ENCODE data around the gene ABCA9.
"Not testable (repeated sequence)": the region's sequence is repeated elsewhere in the genome, so short reads cannot be mapped to it uniquely, and the experiment has no call there.

The ABCA9 gene

DNA sequence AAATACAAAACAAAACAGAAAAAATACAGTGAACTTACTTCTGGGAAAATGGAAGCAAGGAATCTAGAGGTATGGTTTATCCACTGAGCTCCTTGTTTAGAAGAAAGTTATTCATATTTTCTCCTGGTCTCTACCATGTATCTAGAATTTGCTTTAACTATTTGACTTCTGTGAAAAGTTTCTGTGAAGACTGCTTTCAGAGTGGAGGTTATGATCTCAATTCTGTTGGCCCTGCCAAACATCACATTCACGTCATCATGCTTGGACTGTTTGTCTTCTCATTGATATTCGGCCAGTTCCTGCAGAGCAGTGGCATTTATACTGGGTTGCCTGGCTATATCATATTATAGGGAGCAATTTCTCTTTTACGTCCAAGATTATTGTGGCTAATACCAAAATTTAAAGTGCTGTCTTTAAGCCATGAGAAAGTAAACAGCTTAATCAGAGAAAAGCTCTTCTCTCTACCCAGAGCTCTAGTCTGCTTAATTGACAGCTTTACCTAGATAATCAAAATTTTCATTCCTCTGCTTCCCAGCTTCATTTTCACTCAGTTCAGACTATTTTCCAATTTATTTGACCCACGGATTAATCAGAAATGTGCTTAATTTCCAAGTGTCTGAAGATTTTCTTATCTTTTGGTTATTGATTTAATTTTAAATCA, 105.4 kb downstream of the ABCA9 start, which contains the start of gene ABCA8:
Gene ABCA8 (minus strand): TSS at position 212 of the 661 bp plus-strand sequence. CDS start 13,358 bp downstream, outside the sequence.
- DNase-seq (ENCODE audit: low spot score): no peak

GRCh38 chr17:68954146-68954896, 106.4 kb downstream of the ABCA9 start:
- DNase-seq (ENCODE audit: low spot score): no peak

GRCh38 chr17:68953340-68953997, 107.3 kb downstream of the ABCA9 start:
- DNase-seq (ENCODE audit: low spot score): no peak

- DNase-seq (ENCODE audit: low spot score): no peak
These were observed 110.0 kb downstream of the ABCA9 start for GRCh38 chr17:68950725-68951124.

DNA sequence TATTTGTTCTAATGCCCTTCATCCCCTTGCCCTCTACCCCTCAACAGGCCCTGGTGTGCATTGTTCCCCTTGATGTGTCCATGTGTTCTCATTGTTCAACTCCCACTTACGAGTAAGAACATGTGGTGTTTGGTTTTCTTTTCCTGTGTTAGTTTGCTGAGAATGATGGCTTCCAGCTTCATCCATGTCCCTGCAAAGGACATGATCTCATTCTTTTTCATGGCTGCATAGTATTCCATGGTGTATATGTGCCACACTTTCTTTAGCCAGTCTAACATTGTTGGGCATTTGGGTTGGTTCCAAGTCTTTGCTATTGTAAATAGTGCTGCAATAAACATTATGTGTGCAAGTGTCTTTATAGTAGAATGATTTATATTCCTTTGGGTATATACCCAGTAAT, 112.9 kb downstream of the ABCA9 start:
- DNase-seq (ENCODE audit: low spot score): not testable (repeated sequence)

GRCh38 chr17:68944435-68945035, 116.2 kb downstream of the ABCA9 start:
- no peak for DNase-seq (ENCODE audit: low spot score)

- DNase-seq (ENCODE audit: low spot score): not testable (repeated sequence)
These were observed 116.9 kb downstream of the ABCA9 start for GRCh38 chr17:68943812-68944182.

- DNase-seq (ENCODE audit: low spot score): no peak
These were observed 117.5 kb downstream of the ABCA9 start for GRCh38 chr17:68943123-68943811.

DNA sequence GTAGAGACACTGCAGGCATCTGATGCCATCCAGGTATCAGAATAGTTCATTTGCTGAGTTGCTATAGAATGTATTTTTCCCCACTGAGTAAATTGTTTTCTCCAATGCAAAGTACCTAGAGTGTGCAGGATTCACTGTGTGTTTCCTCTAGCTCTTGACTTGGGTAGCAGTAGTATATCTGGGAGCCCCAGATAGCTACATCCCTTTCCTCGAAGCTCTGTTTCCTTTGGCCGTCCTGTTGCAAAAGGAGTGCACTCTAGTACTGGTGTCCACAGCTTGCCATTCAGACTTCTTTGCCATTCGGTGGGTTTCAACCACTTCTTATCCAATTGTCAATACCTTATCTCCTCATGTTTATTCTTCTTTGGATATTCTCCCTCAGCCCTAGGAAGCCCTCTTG, 118.3 kb downstream of the ABCA9 start:
- DNase-seq (ENCODE audit: low spot score): no peak

DNA sequence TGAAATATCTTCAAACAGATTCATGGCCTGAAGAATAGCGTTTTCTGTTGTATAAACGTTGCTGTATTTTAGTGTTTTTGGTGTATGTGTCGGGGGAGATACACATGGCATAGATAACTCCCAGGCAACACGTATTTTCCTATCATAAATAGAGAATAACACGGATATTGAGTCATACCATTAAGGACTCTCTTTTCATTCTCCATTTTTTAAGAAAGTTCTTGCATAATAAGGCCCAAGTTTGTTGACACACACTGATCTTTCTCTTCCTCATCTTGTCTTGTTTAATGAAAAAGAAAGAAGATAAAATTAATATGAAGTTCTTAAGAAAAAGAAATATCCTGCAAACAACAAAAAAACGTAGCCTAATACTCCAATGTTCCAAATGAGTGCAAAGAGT, 119.0 kb downstream of the ABCA9 start:
- DNase-seq (ENCODE audit: low spot score): no peak

DNA sequence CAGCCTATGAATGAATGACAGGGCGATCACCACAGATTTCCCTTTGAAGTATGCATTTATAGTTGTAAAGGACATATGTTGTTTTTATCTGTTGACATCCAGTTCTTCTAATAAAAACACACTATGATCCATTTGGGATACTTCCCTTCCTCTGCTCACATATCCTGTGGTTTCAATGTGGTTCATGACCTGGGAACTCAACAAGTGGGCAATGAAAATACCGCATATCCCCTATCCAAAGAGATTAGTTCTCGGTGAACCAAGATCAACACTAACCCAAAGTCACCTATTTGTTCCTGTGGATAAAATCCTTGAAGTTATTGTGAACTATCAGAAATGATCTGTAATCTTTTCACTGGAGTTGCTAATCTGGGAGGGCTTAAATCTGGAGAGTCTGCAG, 121.5 kb downstream of the ABCA9 start:
- DNase-seq (ENCODE audit: low spot score): no peak

GRCh38 chr17:68937890-68938514, 122.7 kb downstream of the ABCA9 start:
- no peak for DNase-seq (ENCODE audit: low spot score)

DNA sequence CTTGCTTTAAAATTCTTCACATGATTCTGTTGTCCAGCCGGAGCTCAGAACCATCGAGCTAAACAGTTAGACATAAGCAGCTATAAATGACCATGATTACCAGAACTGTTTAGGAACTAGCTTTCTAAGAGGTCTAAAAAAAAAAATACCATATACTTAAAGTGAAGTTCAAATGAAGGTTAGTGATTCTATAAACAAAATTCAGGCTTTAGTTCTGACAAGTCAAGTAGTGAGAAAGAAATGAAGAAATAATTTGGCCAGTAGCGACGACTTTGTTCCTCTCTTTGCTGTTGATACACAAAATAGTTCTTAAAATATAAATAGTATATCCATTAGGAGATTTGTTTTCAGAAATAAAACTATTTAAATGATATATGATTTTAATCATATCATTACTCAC, 133.2 kb downstream of the ABCA9 start:
- DNase-seq (ENCODE audit: low spot score): no peak

- DNase-seq (ENCODE audit: low spot score): no peak
These were observed 135.7 kb downstream of the ABCA9 start for GRCh38 chr17:68924793-68925720.

Measured in LoVo (cell line).